Neuronal stem cell (in vitro differentiated cells): ENCODE data around the gene KRT28.

Experiments
- DNase-seq: peaks from one replicate; pipeline ENCODE4 v3.0.0-alpha.2; 2013; ENCODE audit warnings: low spot score
- H2AFZ ChIP-seq: one replicate; pipeline ENCODE4 v1.6.1; 2013; ENCODE audit warnings: mild to moderate bottlenecking, low read length, inconsistent platforms
- H2AK5ac ChIP-seq: 2 replicates; pipeline ENCODE4 v1.6.1; 2013; ENCODE audit warnings: low read depth, mild to moderate bottlenecking, inconsistent platforms, low read length, moderate library complexity, mixed read lengths
- H2BK120ac ChIP-seq: 2 replicates; pipeline ENCODE4 v1.6.1; 2013; ENCODE audit warnings: low read depth, mild to moderate bottlenecking, inconsistent platforms, low read length, moderate library complexity, mixed read lengths
- H2BK12ac ChIP-seq: one replicate; pipeline ENCODE4 v1.6.1; 2013; ENCODE audit warnings: low read length, inconsistent platforms
- H2BK15ac ChIP-seq: 2 replicates; pipeline ENCODE4 v1.6.1; 2013; ENCODE audit warnings: mild to moderate bottlenecking, low read length, inconsistent platforms, mixed read lengths
- H2BK5ac ChIP-seq: one replicate; pipeline ENCODE4 v1.6.1; 2013; ENCODE audit warnings: inconsistent platforms, mild to moderate bottlenecking, low read length, moderate library complexity
- H3K14ac ChIP-seq: one replicate; pipeline ENCODE4 v1.6.1; 2013; ENCODE audit warnings: low read length, inconsistent platforms
- H3K18ac ChIP-seq: 2 replicates; pipeline ENCODE4 v1.6.1; 2013; ENCODE audit warnings: low read length, inconsistent platforms
- H3K23ac ChIP-seq: 2 replicates; pipeline ENCODE4 v1.6.1; 2013; ENCODE audit warnings: low read depth, mild to moderate bottlenecking, mixed read lengths, low read length, inconsistent platforms; ENCODE audit not compliant: poor library complexity
- H3K27ac ChIP-seq: replicated peaks from 3 replicates; pipeline ENCODE4 v1.5.1; 2013; ENCODE audit warnings: low read length, inconsistent platforms
- H3K27me3 ChIP-seq, 3 experiments: 2 replicates each; pipeline ENCODE4 v1.6.1; 2013; ENCODE audit warnings: low read length in 3 of 3, mild to moderate bottlenecking in 2 of 3, inconsistent platforms in 1 of 3, low read depth in 1 of 3, mixed read lengths in 1 of 3, moderate library complexity in 1 of 3; ENCODE audit not compliant: control insufficient read depth in 3 of 3, insufficient read depth in 3 of 3
- H3K36me3 ChIP-seq, 2 donors: replicated peaks in 1 of 2; 2 replicates each; pipeline ENCODE4 v1.6.1; 2013; ENCODE audit warnings: low read length in 2 of 2; ENCODE audit not compliant: control insufficient read depth in 2 of 2, insufficient read depth in 2 of 2
- H3K4ac ChIP-seq: 2 replicates; pipeline ENCODE4 v1.6.1; 2013; ENCODE audit warnings: inconsistent platforms, mild to moderate bottlenecking, low read length, moderate library complexity
- H3K4me1 ChIP-seq, 2 donors: 1 replicate in 1 of 2; 2 replicates in 1 of 2; pipeline ENCODE4 v1.6.1; 2013; ENCODE audit warnings: low read length in 2 of 2, low read depth in 1 of 2; ENCODE audit not compliant: control insufficient read depth in 2 of 2, insufficient read depth in 1 of 2
- H3K4me2 ChIP-seq: one replicate; pipeline ENCODE4 v1.6.1; 2013; ENCODE audit warnings: mild to moderate bottlenecking, low read length, inconsistent platforms; ENCODE audit not compliant: insufficient read depth, poor library complexity, severe bottlenecking
- H3K4me3 ChIP-seq, 2 donors: 2 replicates each; pipeline ENCODE4 v1.5.1; 2013; ENCODE audit warnings: low read length in 2 of 2, mild to moderate bottlenecking in 2 of 2, inconsistent platforms in 1 of 2, moderate library complexity in 1 of 2
- H3K79me1 ChIP-seq: one replicate; pipeline ENCODE4 v1.6.1; 2013; ENCODE audit warnings: low read depth, mild to moderate bottlenecking, inconsistent platforms, low read length, moderate library complexity
- H3K9ac ChIP-seq: one replicate; pipeline ENCODE4 v1.6.1; 2013; ENCODE audit warnings: mild to moderate bottlenecking, low read depth, low read length, inconsistent platforms; ENCODE audit not compliant: poor library complexity
- H3K9me3 ChIP-seq, 2 donors: replicated peaks in 1 of 2; 2 replicates each; pipeline versions ENCODE3 to v1.6.1; 2013; ENCODE audit warnings: low read length in 2 of 2, mild to moderate bottlenecking in 2 of 2, inconsistent platforms in 1 of 2, low read depth in 1 of 2, mixed read lengths in 1 of 2, moderate library complexity in 1 of 2; ENCODE audit not compliant: control insufficient read depth in 2 of 2, insufficient read depth in 1 of 2
- H4K8ac ChIP-seq: one replicate; pipeline ENCODE4 v1.6.1; 2013; ENCODE audit warnings: low read depth, mild to moderate bottlenecking, inconsistent platforms, low read length, moderate library complexity
- H4K91ac ChIP-seq: one replicate; pipeline ENCODE4 v1.6.1; 2013; ENCODE audit warnings: low read length, low read depth, mild to moderate bottlenecking, inconsistent platforms; ENCODE audit not compliant: poor library complexity
- WGBS, 2 donors: extraction: QIAGEN DNeasy Blood & Tissue Kit; methylation state at CpG; one replicate each; pipeline ENCODE4 v1.1.7; 2013; ENCODE audit warnings: missing lambda C conversion rate in 2 of 2, mixed read lengths in 1 of 2; ENCODE audit not compliant: insufficient read length in 2 of 2, insufficient replicate concordance in 1 of 2; ENCODE audit errors: extremely low coverage in 2 of 2; 5-methylcytosine and 5-hydroxymethylcytosine counted together

Gene KRT28

GRCh38 chr17:40821536-40821935 is 21.8 kb upstream of the KRT28 start:
- peaks cover 0 to 1% of the 10 kb centered on the region in 2 donors for H3K9me3 ChIP-seq
- H3K18ac ChIP-seq = no peak overlapping the region
- peaks cover 7 to 16% of the 10 kb centered on the region in 2 donors for H3K36me3 ChIP-seq
- no peak for DNase-seq
- H2AFZ ChIP-seq = no peak overlapping the region
- no peak overlapping the region for H2AK5ac ChIP-seq
- no peak overlapping the region for H3K23ac ChIP-seq
- no peak overlapping the region for H2BK12ac ChIP-seq
- no peaks in the 10 kb centered on the region for H3K79me1 ChIP-seq
- H2BK5ac ChIP-seq = no peak overlapping the region
- no peak overlapping the region for H2BK120ac ChIP-seq
- no peak overlapping the region for H4K8ac ChIP-seq
- H4K91ac ChIP-seq = no peak overlapping the region
- H3K4me3 ChIP-seq = no peak overlapping the region
- H3K4me1 ChIP-seq = peaks cover 0 to 2% of the 10 kb centered on the region in 2 donors
- no peak overlapping the region for H3K4me2 ChIP-seq
- H3K4ac ChIP-seq = no peak overlapping the region
- no peak overlapping the region for H3K9ac ChIP-seq
- H3K27me3 ChIP-seq = no peaks in the 10 kb centered on the region
- no peak overlapping the region for H3K14ac ChIP-seq
- H2BK15ac ChIP-seq = no peak overlapping the region
- no peak overlapping the region for H3K27ac ChIP-seq

- Histone ChIP-seq H3K27ac (no peak overlapping the region), H3K9ac (no peak overlapping the region), H2AK5ac (no peak overlapping the region), H2AFZ (no peak overlapping the region), H3K79me1 (no peaks in the 10 kb centered on the region), H3K4me3 (peak overlapping the region in 1 of 2 donors; percentile 82), H3K14ac (no peak overlapping the region), H2BK12ac (no peak overlapping the region), H3K23ac (no peak overlapping the region), H3K18ac (no peak overlapping the region), H3K4me2 (no peak overlapping the region), H4K8ac (no peak overlapping the region), H3K36me3 (peaks cover 5 to 17% of the 10 kb centered on the region in 2 donors), H4K91ac (no peak overlapping the region), H3K4ac (no peak overlapping the region), H3K9me3 (peaks cover 0 to 1% of the 10 kb centered on the region in 2 donors), H2BK120ac (no peak overlapping the region), H3K4me1 (peaks cover 0 to 2% of the 10 kb centered on the region in 2 donors), H2BK5ac (no peak overlapping the region), H2BK15ac (no peak overlapping the region), H3K27me3 (no peaks in the 10 kb centered on the region)
- WGBS, 2 donors = no CpG with 5 or more reads among the region's 9 CpGs
- no peak for DNase-seq
Observed at GRCh38 chr17:40820228-40820838, 20.6 kb upstream of the KRT28 start.

GRCh38 chr17:40819528-40820125 is 19.9 kb upstream of the KRT28 start:
- no CpG with 5 or more reads among the region's 9 CpGs for WGBS, 2 donors
- H3K27ac ChIP-seq = no peak overlapping the region
- peak overlapping the region; percentile 98 for H2AFZ ChIP-seq
- no peaks in the 10 kb centered on the region for H3K79me1 ChIP-seq
- H3K36me3 ChIP-seq = peaks cover 5 to 17% of the 10 kb centered on the region in 2 donors
- H2BK12ac ChIP-seq = no peak overlapping the region
- no peak overlapping the region for H2BK5ac ChIP-seq
- H2AK5ac ChIP-seq = no peak overlapping the region
- no peak overlapping the region for H3K23ac ChIP-seq
- no peak overlapping the region for H3K14ac ChIP-seq
- DNase-seq = no peak
- H4K8ac ChIP-seq = no peak overlapping the region
- no peak overlapping the region for H3K18ac ChIP-seq
- no peak overlapping the region for H2BK120ac ChIP-seq
- H3K4me2 ChIP-seq = peak overlapping the region; percentile 43
- H3K4me3 ChIP-seq = peak overlapping the region; percentile 79 to 82
- H3K9me3 ChIP-seq = peaks cover 0 to 1% of the 10 kb centered on the region in 2 donors
- no peak overlapping the region for H3K9ac ChIP-seq
- H2BK15ac ChIP-seq = no peak overlapping the region
- H4K91ac ChIP-seq = no peak overlapping the region
- H3K4me1 ChIP-seq = peaks cover 0 to 2% of the 10 kb centered on the region in 2 donors
- no peak overlapping the region for H3K4ac ChIP-seq
- no peaks in the 10 kb centered on the region for H3K27me3 ChIP-seq

- Histone ChIP-seq H3K27me3 (no peaks in the 10 kb centered on the region), H2BK15ac (no peak overlapping the region), H3K23ac (peak overlapping the region; percentile 85), H3K4me3 (peak overlapping the region; percentile 82 to 84), H3K18ac (peak overlapping the region; percentile 95), H2BK120ac (no peak overlapping the region), H3K4me2 (peak overlapping the region; percentile 43), H4K91ac (no peak overlapping the region), H4K8ac (no peak overlapping the region), H3K9me3 (peaks cover 0 to 1% of the 10 kb centered on the region in 2 donors), H3K4ac (no peak overlapping the region), H2AK5ac (no peak overlapping the region), H2AFZ (peak overlapping the region; percentile 98), H3K4me1 (peaks cover 0 to 2% of the 10 kb centered on the region in 2 donors), H3K27ac (peak overlapping the region; percentile 63), H3K9ac (peak overlapping the region; percentile 77), H3K14ac (no peak overlapping the region), H3K36me3 (peaks cover 5 to 17% of the 10 kb centered on the region in 2 donors), H2BK5ac (no peak overlapping the region), H2BK12ac (no peak overlapping the region), H3K79me1 (no peaks in the 10 kb centered on the region)
- no CpG with 5 or more reads among the region's 73 CpGs for WGBS, 2 donors
- peak; percentile 78 for DNase-seq
Observed at GRCh38 chr17:40818733-40819527, 19.2 kb upstream of the KRT28 start.
